NCI-H69 (cell line): ENCODE measurements around the gene PRKG1.

ENCODE experiments used
- DNase-seq: peaks from one replicate; lab custom pipeline; 2025; lab: John Stamatoyannopoulos, UW

Gene PRKG1

GRCh38 chr10:51076299-51076841, 2.1 kb downstream of the PRKG1 start:
- no peak for DNase-seq

DNA sequence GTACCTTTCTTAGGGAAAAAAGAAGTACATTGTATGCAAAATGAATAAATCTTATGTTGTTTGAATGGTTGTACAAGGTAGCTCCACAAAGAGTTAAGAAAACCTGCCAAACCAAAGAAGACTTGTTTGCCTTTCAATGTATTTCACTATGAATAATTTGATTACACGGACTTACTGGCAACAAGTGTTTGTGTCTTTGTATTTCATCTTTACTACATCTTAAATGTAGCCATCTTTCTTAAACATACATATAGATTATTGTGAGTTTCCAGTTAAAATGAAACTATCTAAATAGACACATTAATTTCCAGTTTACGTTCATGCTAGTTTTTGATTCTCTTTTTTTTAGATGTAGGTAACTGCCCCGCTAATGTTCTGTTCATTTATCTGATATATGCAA, 2.8 kb downstream of the PRKG1 start:
- DNase-seq, result no peak

GRCh38 chr10:51077507-51077906, 3.2 kb downstream of the PRKG1 start:
- no peak for DNase-seq

DNA sequence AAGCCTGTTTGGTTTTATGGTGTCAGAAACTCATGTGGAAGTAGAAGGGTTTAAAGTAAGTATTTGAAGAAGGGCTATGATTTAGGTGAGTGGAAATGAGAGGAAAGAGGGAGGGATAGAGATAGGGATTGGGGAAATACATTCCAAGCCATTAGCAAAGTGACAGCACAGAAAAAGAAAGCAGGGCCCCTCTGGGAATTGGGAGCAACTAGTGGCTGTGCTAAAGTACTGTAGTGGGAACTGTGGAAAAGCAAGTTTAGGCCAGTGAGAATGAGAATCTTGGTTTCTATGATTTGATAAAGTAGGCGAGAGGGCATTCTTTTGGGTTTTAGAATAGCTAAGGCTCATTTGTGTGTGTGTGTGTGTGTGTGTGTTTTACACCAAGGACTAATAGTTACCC, 5.0 kb downstream of the PRKG1 start:
- DNase-seq, result no peak

- DNase-seq, result no peak
Observed at GRCh38 chr10:51079766-51080165, 5.5 kb downstream of the PRKG1 start.

- DNase-seq, result no peak
Observed at GRCh38 chr10:51080311-51081006, 6.2 kb downstream of the PRKG1 start.

GRCh38 chr10:51082857-51083256, 8.6 kb downstream of the PRKG1 start:
- DNase-seq, result no peak

- DNase-seq, result no peak
Observed at GRCh38 chr10:51083356-51083853, 9.1 kb downstream of the PRKG1 start.

- DNase-seq, result no peak
Observed at GRCh38 chr10:51085204-51085603, 10.9 kb downstream of the PRKG1 start.

DNA sequence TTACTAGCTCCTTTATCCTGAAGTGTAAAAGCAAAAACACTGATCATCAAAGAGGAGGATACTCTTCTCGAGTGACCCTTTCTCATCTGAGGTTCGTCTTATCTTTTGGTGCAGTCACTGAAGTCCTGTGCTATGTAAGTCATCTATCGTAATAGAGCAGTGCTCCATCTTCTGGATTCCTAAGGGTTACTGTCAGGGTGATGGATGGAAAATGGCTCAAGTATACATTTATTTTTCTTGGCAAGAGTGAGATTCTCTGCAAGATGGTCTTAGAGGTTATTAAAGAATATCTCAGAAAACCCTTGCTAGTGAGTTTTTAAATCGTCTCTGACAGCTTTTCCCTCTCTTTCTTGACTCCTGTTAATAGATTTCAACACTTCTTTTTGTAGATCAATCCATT, 12.4 kb downstream of the PRKG1 start:
- no peak for DNase-seq

DNA sequence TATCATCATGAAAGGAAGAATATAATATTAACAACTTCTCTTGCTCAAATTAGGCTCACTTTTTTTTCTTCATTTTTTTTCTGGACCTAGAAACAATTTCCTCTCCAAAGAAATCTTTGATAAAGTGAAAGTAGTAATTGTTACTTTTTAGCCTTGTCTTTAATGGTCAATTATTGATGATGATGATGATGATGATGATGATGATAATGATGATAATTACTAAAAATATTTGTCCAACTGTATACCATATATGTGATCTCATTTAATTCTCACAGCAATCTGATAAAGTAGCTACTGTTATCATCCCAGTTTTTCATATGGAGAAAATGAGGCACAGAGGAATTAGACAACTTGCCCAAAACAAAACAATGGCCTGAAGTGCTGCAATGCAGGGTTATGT, 12.8 kb downstream of the PRKG1 start:
- no peak for DNase-seq

GRCh38 chr10:51090190-51090589, 15.9 kb downstream of the PRKG1 start:
- DNase-seq, result no peak

DNA sequence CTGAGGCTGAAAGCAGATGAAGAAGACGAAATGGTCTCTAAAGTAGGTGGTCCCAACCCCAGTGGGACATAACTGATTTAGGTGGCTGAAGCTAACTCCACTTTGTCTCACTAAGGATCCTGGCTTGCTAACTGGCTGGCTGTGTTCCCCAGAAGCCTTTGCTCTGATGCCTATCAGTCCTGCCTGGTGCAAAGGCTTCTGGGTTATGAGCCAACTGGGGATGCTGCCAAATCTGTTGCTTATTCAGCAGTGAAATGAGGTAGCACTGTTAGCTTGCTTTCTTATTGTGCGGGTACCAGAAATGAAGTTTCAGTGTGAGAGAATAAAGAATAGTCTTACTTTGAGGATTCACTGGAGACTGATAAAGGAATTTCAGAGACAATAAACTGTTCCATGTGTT, 18.1 kb downstream of the PRKG1 start:
- no peak for DNase-seq

DNA sequence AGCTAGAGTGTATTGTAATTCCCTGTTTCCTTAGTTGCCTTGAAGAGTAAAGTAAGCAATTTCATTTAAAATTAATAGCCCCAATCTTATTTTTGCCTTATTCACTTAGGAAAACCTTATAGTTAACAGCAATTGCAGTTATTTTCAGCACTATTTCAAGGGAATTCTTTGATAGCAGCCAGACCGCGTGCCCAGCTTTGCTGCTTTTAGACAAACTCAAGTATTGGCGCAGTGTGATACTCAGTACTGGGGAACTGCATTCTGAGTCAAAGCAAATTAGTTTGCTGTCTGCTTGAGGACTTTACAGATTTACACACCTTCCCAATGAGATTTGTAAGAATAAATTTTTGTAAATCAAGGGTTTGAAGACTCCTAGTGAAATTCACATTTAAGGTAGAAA, 21.2 kb downstream of the PRKG1 start:
- no peak for DNase-seq

GRCh38 chr10:51097546-51097945, 23.3 kb downstream of the PRKG1 start:
- no peak for DNase-seq

DNA sequence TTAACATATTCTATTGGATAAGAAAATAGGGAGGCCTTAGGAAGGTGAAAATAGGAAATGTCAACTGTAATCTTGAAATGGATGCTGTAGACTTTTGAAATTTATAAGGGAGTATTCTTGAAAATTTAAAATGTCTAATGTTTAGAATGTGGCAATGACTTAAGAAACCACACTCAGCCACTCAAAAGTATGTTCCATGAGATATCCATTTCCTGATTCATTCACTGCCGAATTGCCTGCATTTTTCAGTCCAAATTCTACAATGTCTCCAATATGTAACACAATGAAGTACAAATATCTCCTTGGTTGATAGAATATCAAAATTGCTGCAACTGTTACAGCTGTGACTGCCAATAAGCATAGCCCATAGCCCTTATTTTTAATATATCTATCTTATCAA, 25.9 kb downstream of the PRKG1 start:
- no peak for DNase-seq

GRCh38 chr10:51103554-51104217, 29.4 kb downstream of the PRKG1 start:
- no peak for DNase-seq

- DNase-seq, result no peak
Observed at GRCh38 chr10:51106311-51106945, 32.1 kb downstream of the PRKG1 start.

- no peak for DNase-seq
Observed at GRCh38 chr10:51108406-51108805, 34.1 kb downstream of the PRKG1 start.

- DNase-seq, result no peak
Observed at GRCh38 chr10:51109801-51110533, 35.7 kb downstream of the PRKG1 start.

DNA sequence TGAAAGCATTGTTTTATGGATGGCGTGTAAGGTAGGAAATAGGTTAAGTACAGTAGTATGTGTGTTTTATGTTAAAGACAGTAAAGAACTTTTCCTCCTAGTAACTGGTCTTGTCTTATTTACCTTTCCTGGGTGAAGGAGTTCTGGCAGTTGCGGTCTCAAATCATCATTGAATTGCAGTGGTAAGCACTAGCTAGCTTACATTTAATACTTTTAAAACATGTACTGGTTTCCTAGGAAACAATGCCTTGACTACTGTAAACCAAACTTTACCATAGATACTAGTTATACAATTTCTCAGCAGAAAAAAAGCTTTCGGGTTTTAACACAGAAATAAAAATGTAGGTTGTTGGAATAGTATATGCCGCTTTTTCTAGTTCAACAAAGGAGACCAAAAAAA, 37.7 kb downstream of the PRKG1 start:
- no peak for DNase-seq

DNA sequence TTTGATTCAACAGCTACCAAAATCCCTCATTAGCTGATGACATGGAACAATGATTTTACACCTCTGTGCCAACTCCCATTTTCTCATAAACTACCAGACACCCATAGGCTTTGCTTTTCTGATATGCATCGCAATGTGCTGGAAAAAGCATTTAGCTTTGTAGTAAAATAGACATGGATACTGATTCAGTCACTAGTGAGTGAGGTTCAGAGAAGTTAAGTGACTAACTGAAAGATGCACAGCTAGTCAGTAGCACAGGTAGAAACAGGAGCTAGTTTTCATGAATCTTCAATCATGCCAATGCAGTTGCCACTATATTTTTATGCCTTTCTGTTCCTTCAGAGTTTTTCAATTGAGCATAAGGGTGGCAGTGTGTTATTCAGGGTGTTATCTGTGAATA, 38.7 kb downstream of the PRKG1 start:
- DNase-seq, result no peak
